CD4-positive, alpha-beta memory T cell (primary cell): ENCODE measurements around the gene AKAP6. TPM values are rescaled to one million over a fixed set of nuclear protein-coding genes. Genes with fewer than 3 reads are reported as not detected.
"Not testable (repeated sequence)": the region's sequence is repeated elsewhere in the genome, so short reads cannot be mapped to it uniquely, and the experiment has no call there.

Experiments used
- CTCF ChIA-PET: fragments of 350-600 bp; sonication (Branson Sonifier 250); formaldehyde crosslinking; loops from one replicate; lab custom pipeline; 2021; ENCODE audit warnings: inconsistent platforms; ENCODE audit not compliant: partially characterized antibody; lab: Charles Lee
- POLR2A ChIA-PET: fragments of 350-600 bp; sonication (Branson Sonifier 250); formaldehyde crosslinking; loops from one replicate; lab custom pipeline; 2021; ENCODE audit not compliant: partially characterized antibody; lab: Charles Lee
- DNase-seq, 5 donors: peaks; one replicate each; pipeline versions ENCODE4 v3.0.0 to v3.0.0-alpha.2; 2020 to 2022; ENCODE audit warnings: mixed read lengths in 1 of 5
- H3K27ac ChIP-seq: one replicate; pipeline ENCODE4 v1.7.0; 2013; ENCODE audit warnings: low read depth, low read length
- H3K27me3 ChIP-seq: 2 replicates; pipeline ENCODE4 v1.7.0; 2013; ENCODE audit warnings: mild to moderate bottlenecking, low read length, moderate library complexity; ENCODE audit not compliant: insufficient read depth
- H3K36me3 ChIP-seq: 2 replicates; pipeline ENCODE4 v1.7.0; 2013; ENCODE audit warnings: mild to moderate bottlenecking, low read length, moderate library complexity; ENCODE audit not compliant: insufficient read depth
- H3K4me1 ChIP-seq: 2 replicates; pipeline ENCODE4 v1.7.0; 2013; ENCODE audit warnings: mild to moderate bottlenecking, low read length, moderate library complexity; ENCODE audit not compliant: insufficient read depth
- H3K4me3 ChIP-seq, 2 donors: one replicate each; pipeline ENCODE4 v1.7.0; 2013; ENCODE audit warnings: low read length in 2 of 2, mild to moderate bottlenecking in 1 of 2
- H3K9me3 ChIP-seq, 2 donors: one replicate each; pipeline ENCODE4 v1.7.0; 2013; ENCODE audit warnings: low read length in 2 of 2, control low read depth in 1 of 2; ENCODE audit not compliant: control insufficient read depth in 1 of 2
- H3K27ac Mint-ChIP-seq, 7 donors: one replicate each; pipeline ENCODE4 v1.8.0; 2020 to 2021; ENCODE audit warnings: mixed read lengths in 7 of 7, mild to moderate bottlenecking in 6 of 7, inconsistent platforms in 3 of 7, moderate library complexity in 3 of 7
- H3K27me3 Mint-ChIP-seq, 2 donors: one replicate each; pipeline ENCODE4 v1.8.0; 2020 to 2021; ENCODE audit warnings: mixed read lengths in 2 of 2
- H3K36me3 Mint-ChIP-seq, 2 donors: one replicate each; pipeline ENCODE4 v1.8.0; 2020 to 2021; ENCODE audit warnings: mixed read lengths in 2 of 2, inconsistent platforms in 1 of 2, mild to moderate bottlenecking in 1 of 2
- H3K4me1 Mint-ChIP-seq, 4 donors: one replicate each; pipeline ENCODE4 v1.8.0; 2020 to 2021; ENCODE audit warnings: mixed read lengths in 4 of 4, mild to moderate bottlenecking in 1 of 4
- H3K4me3 Mint-ChIP-seq, 8 donors: one replicate each; pipeline ENCODE4 v1.8.0; 2020 to 2021; ENCODE audit warnings: mixed read lengths in 8 of 8, mild to moderate bottlenecking in 7 of 8, moderate library complexity in 6 of 8, inconsistent platforms in 3 of 8
- H3K9me3 Mint-ChIP-seq, 8 donors: one replicate each; pipeline ENCODE4 v1.8.0; 2020 to 2021; ENCODE audit warnings: mixed read lengths in 8 of 8, mild to moderate bottlenecking in 5 of 8, inconsistent platforms in 3 of 8, moderate library complexity in 1 of 8
- intact Hi-C: fragments of 100-400 bp; cut with micrococcal nuclease; formaldehyde crosslinking; loops from one replicate; pipeline ENCODE4 v1.15.1; 2023
- polyA plus RNA-seq, 2 donors: library from polyadenylated mRNA; unstranded; fragments of 300-500 nt; fragmentation: Illumina TruSeq; gene quantifications; one replicate each; pipeline ENCODE4 v1.2.3, GENCODE V29; 2021
- total RNA-seq, 2 experiments: library from RNA; stranded (reverse); gene quantifications; one replicate each; pipeline ENCODE4 v1.2.3, GENCODE V29; 2021

AKAP6 gene
- total and polyA plus RNA-seq, 4 experiments from 2014 or later = 0.98 to 4.4 (median 3.7) TPM; not detected in 1

- H3K4me1 ChIP-seq = no peaks in the 10 kb centered on the region
- H3K27me3 ChIP-seq = peaks cover 5% of the 10 kb centered on the region
- POLR2A ChIA-PET = no interaction called here
- no peaks in the 10 kb centered on the region for H3K9me3 ChIP-seq
- Mint-ChIP-seq H3K4me3 (no peak overlapping the region), H3K27ac (no peak overlapping the region), H3K4me1 (no peaks in the 10 kb centered on the region), H3K9me3 (peaks cover 4 to 31% (median 18%) of the 10 kb centered on the region in 8 donors), H3K27me3 (peaks cover 3 to 7% of the 10 kb centered on the region in 2 donors), H3K36me3 (peaks cover 0 to 2% of the 10 kb centered on the region in 2 donors)
- no peaks in the 10 kb centered on the region for H3K36me3 ChIP-seq
- no peak overlapping the region for H3K4me3 ChIP-seq
- no peak overlapping the region for H3K27ac ChIP-seq
- CTCF ChIA-PET = no interaction called here
- DNase-seq = no peak
- intact Hi-C loops = no loop called here
These were observed 129.6 kb downstream of the AKAP6 start for GRCh38 chr14:32458720-32459119.

- H3K36me3 Mint-ChIP-seq = peaks cover 0 to 3% of the 10 kb centered on the region in 2 donors
- Histone ChIP-seq H3K27ac (no peak overlapping the region), H3K27me3 (peaks cover 5% of the 10 kb centered on the region), H3K36me3 (no peaks in the 10 kb centered on the region), H3K4me1 (no peaks in the 10 kb centered on the region), H3K9me3 (no peaks in the 10 kb centered on the region), H3K4me3 (no peak overlapping the region)
- peaks cover 3 to 7% of the 10 kb centered on the region in 2 donors for H3K27me3 Mint-ChIP-seq
- no peak for DNase-seq
- intact Hi-C loops = loop anchor here (10.0 kb wide), 1 partner anchor 385 kb away; the partner anchor contains the start of gene ARHGAP5
- CTCF ChIA-PET = no interaction called here
- POLR2A ChIA-PET = no interaction called here
- H3K27ac Mint-ChIP-seq = no peak overlapping the region
- H3K4me1 Mint-ChIP-seq = no peaks in the 10 kb centered on the region
- H3K4me3 Mint-ChIP-seq = no peak overlapping the region
- H3K9me3 Mint-ChIP-seq = peaks cover 2 to 35% (median 20%) of the 10 kb centered on the region in 8 donors
These were observed 131.2 kb downstream of the AKAP6 start for GRCh38 chr14:32460267-32460666.

- H3K9me3 ChIP-seq, H3K27ac Mint-ChIP-seq, H3K4me3 ChIP-seq, POLR2A ChIA-PET, H3K4me1 ChIP-seq, H3K27me3 ChIP-seq, H3K36me3 Mint-ChIP-seq, H3K27ac ChIP-seq, H3K36me3 ChIP-seq, H3K27me3 Mint-ChIP-seq, DNase-seq, H3K4me3 Mint-ChIP-seq, H3K4me1 Mint-ChIP-seq: not testable (repeated sequence)
- intact Hi-C loops = loop anchor here (10.0 kb wide), 1 partner anchor 388 kb away; the partner anchor contains the start of gene ARHGAP5
- peaks cover 2 to 35% (median 21%) of the 10 kb centered on the region in 8 donors for H3K9me3 Mint-ChIP-seq
- CTCF ChIA-PET = interaction anchor here (1.4 kb wide), 1 partner anchor 19 kb away, joined by 3 read pairs; no protein-coding TSS in a partner anchor
These were observed 133.5 kb downstream of the AKAP6 start for GRCh38 chr14:32462553-32462952.

- Mint-ChIP-seq H3K4me1 (no peaks in the 10 kb centered on the region), H3K36me3 (peaks cover 0 to 1% of the 10 kb centered on the region in 2 donors), H3K4me3 (no peak overlapping the region), H3K27ac (no peak overlapping the region), H3K27me3 (peaks cover 2 to 4% of the 10 kb centered on the region in 2 donors), H3K9me3 (peaks cover 0 to 9% (median 2%) of the 10 kb centered on the region in 8 donors)
- no peaks in the 10 kb centered on the region for H3K27me3 ChIP-seq
- CTCF ChIA-PET = no interaction called here
- H3K27ac ChIP-seq = no peak overlapping the region
- H3K4me1 ChIP-seq = no peaks in the 10 kb centered on the region
- H3K36me3 ChIP-seq = no peaks in the 10 kb centered on the region
- intact Hi-C loops = loop anchor here (2.0 to 10.0 kb wide), 3 partner anchors 394 to 957 kb away; partner anchors contain the start of gene ARHGAP5
- H3K9me3 ChIP-seq = no peaks in the 10 kb centered on the region
- no peak for DNase-seq
- no peak overlapping the region for H3K4me3 ChIP-seq
- POLR2A ChIA-PET = no interaction called here
These were observed 139.9 kb downstream of the AKAP6 start for GRCh38 chr14:32468955-32469354.

- no peak overlapping the region for H3K4me3 ChIP-seq
- ChIA-PET CTCF (no interaction called here), POLR2A (no interaction called here)
- Mint-ChIP-seq H3K36me3 (peaks cover 0 to 1% of the 10 kb centered on the region in 2 donors), H3K27me3 (peaks cover 2 to 5% of the 10 kb centered on the region in 2 donors), H3K9me3 (peaks cover 0 to 6% (median 2%) of the 10 kb centered on the region in 8 donors), H3K27ac (no peak overlapping the region), H3K4me1 (no peaks in the 10 kb centered on the region), H3K4me3 (no peak overlapping the region)
- no peaks in the 10 kb centered on the region for H3K4me1 ChIP-seq
- H3K27ac ChIP-seq = no peak overlapping the region
- intact Hi-C loops = loop anchor here (2.0 to 10.0 kb wide), 3 partner anchors 395 to 957 kb away; partner anchors contain the start of gene ARHGAP5
- no peaks in the 10 kb centered on the region for H3K9me3 ChIP-seq
- H3K36me3 ChIP-seq = no peaks in the 10 kb centered on the region
- no peaks in the 10 kb centered on the region for H3K27me3 ChIP-seq
- DNase-seq = peak in 2 of 5 donors; percentile 2 to 5
These were observed 140.5 kb downstream of the AKAP6 start for GRCh38 chr14:32469388-32470160.

GRCh38 chr14:32470161-32470715 lies 141.1 kb downstream of the AKAP6 start:
- Mint-ChIP-seq H3K27me3 (peaks cover 2 to 5% of the 10 kb centered on the region in 2 donors), H3K36me3 (no peaks in the 10 kb centered on the region), H3K4me1 (no peaks in the 10 kb centered on the region), H3K27ac (no peak overlapping the region), H3K4me3 (no peak overlapping the region), H3K9me3 (peaks cover 0 to 6% (median 0%) of the 10 kb centered on the region in 8 donors)
- H3K4me3 ChIP-seq = no peak overlapping the region
- no peaks in the 10 kb centered on the region for H3K9me3 ChIP-seq
- CTCF ChIA-PET = no interaction called here
- intact Hi-C loops = no loop called here
- H3K27me3 ChIP-seq = no peaks in the 10 kb centered on the region
- POLR2A ChIA-PET = no interaction called here
- H3K27ac ChIP-seq = no peak overlapping the region
- H3K36me3 ChIP-seq = no peaks in the 10 kb centered on the region
- no peaks in the 10 kb centered on the region for H3K4me1 ChIP-seq
- DNase-seq = no peak

- Histone ChIP-seq H3K36me3 (no peaks in the 10 kb centered on the region), H3K4me1 (no peaks in the 10 kb centered on the region), H3K4me3 (no peak overlapping the region), H3K9me3 (no peaks in the 10 kb centered on the region), H3K27ac (no peak overlapping the region), H3K27me3 (no peaks in the 10 kb centered on the region)
- DNase-seq = no peak
- Mint-ChIP-seq H3K4me1 (no peaks in the 10 kb centered on the region), H3K36me3 (no peaks in the 10 kb centered on the region), H3K27ac (no peak overlapping the region), H3K4me3 (no peak overlapping the region), H3K27me3 (peaks cover 2 to 5% of the 10 kb centered on the region in 2 donors), H3K9me3 (peaks cover 0 to 3% (median 0%) of the 10 kb centered on the region in 8 donors)
- intact Hi-C loops = no loop called here
- POLR2A ChIA-PET = no interaction called here
- CTCF ChIA-PET = no interaction called here
These were observed 142.1 kb downstream of the AKAP6 start for GRCh38 chr14:32471181-32471580.
